K562 (cell line): ENCODE data around the gene SMCP. TPM values are rescaled to one million over a fixed set of nuclear protein-coding genes. Genes with fewer than 3 reads are reported as not detected.

Source experiments
- ADNP ChIP-seq: fragments of 200-800 bp; sonication (Bioruptor generic); IDR thresholded peaks from 2 replicates; pipeline ENCODE4 v1.6.1; 2016; ENCODE audit warnings: missing genetic modification characterization, missing compliant biosample characterization
- BACH1 ChIP-seq: fragments of 200-800 bp; sonication (Bioruptor generic); IDR thresholded peaks from 2 replicates; pipeline ENCODE4 v1.6.1; 2016; ENCODE audit warnings: missing genetic modification characterization, missing compliant biosample characterization
- BDP1 ChIP-seq: IDR thresholded peaks from 3 replicates; pipeline ENCODE4 v1.6.1; 2011; ENCODE audit not compliant: insufficient read length, insufficient read depth
- CREB1 ChIP-seq, 2 experiments: sonication (generic) in 1 of 2; formaldehyde crosslinking in 1 of 2; IDR thresholded peaks; 2 replicates each; pipeline versions ENCODE4 v1.6.1 to v1.8.0; 2012 to 2022; ENCODE audit warnings: inconsistent platforms in 1 of 2, mild to moderate bottlenecking in 1 of 2, missing genetic modification reagents in 1 of 2, moderate library complexity in 1 of 2
- LCOR ChIP-seq: sonication (generic); formaldehyde crosslinking; IDR thresholded peaks from 2 replicates; pipeline ENCODE4 v1.8.0; 2022; ENCODE audit warnings: mild to moderate bottlenecking, missing genetic modification reagents
- POLR2AphosphoS5 ChIP-seq: IDR thresholded peaks from 2 replicates; pipeline ENCODE4 v1.6.1; 2011; ENCODE audit warnings: mild to moderate bottlenecking, low read depth, low read length, moderate library complexity; ENCODE audit not compliant: control insufficient read depth, insufficient read depth
- POLR2H ChIP-seq: IDR thresholded peaks from 2 replicates; pipeline ENCODE4 v1.6.1; 2016; ENCODE audit warnings: missing genetic modification characterization, low read depth, mild to moderate bottlenecking, control low read depth, missing compliant biosample characterization, moderate library complexity
- RAD21 ChIP-seq, 2 experiments: fragments of 250-450 bp in 1 of 2; fragments of 450-650 bp in 1 of 2; sonication (Bioruptor Pico) in 1 of 2; formaldehyde crosslinking in 1 of 2; IDR thresholded peaks in 1 of 2; conservative IDR thresholded peaks in 1 of 2; 2 replicates each; pipeline versions ENCODE4 v1.4.0 to v1.8.0; 2020 to 2022; ENCODE audit warnings: mild to moderate bottlenecking in 2 of 2, moderate library complexity in 1 of 2
- SUPT5H ChIP-seq: fragments of 450-650 bp; IDR thresholded peaks from 2 replicates; pipeline ENCODE4 v1.6.1; 2016
- ZNF436 ChIP-seq: fragments of 250-450, 450-650 bp; sonication (Bioruptor Pico); formaldehyde crosslinking; IDR thresholded peaks from 2 replicates; pipeline ENCODE4 v1.7.0; 2020; ENCODE audit warnings: mild to moderate bottlenecking
- polyA plus RNA-seq, 8 experiments: library from polyadenylated mRNA; depleted of rRNA in 4 of 8; stranded (reverse) in 5 of 8; unstranded in 3 of 8; fragments of >200 nt; fragmentation: Nextera tagmentation in 2 of 8; fragmentation: Illumina TruSeq in 1 of 8; extraction: Ambion mirVana in 2 of 8; extraction: Trizol in 1 of 8; gene quantifications; 2 replicates each; pipeline versions ENCODE4 v1.2.1 to v1.2.3, GENCODE V29; 2011 to 2014; ENCODE audit warnings: inconsistent platforms in 1 of 8, missing spikeins in 1 of 8
- total RNA-seq, 7 experiments: library from RNA; depleted of rRNA in 6 of 7; stranded (reverse); fragments of >200 nt in 6 of 7; fragmentation: Illumina TruSeq in 2 of 7; extraction: Trizol in 2 of 7; gene quantifications; 2 replicates each; pipeline versions ENCODE4 v1.2.1 to v1.2.3, GENCODE V29; 2011 to 2021; ENCODE audit warnings: low replicate concordance in 1 of 7
- TF ChIP-seq, protein P1 (sequence below): fragments of 150-350 bp; IDR thresholded peaks from 2 replicates; pipeline ENCODE4 v1.6.1; 2014; ENCODE audit warnings: low read depth, mild to moderate bottlenecking, low read length, borderline replicate concordance
- TF ChIP-seq, protein P2 (sequence below): fragments of 450-650 bp; formaldehyde crosslinking; IDR thresholded peaks from 2 replicates; pipeline ENCODE4 v1.4.0; 2020; ENCODE audit warnings: mild to moderate bottlenecking, moderate library complexity
- TF ChIP-seq, protein P3 (sequence below): fragments of 450-650 bp; formaldehyde crosslinking; IDR thresholded peaks from 2 replicates; pipeline ENCODE4 v1.4.0; 2020; ENCODE audit warnings: mild to moderate bottlenecking, moderate library complexity
- TF ChIP-seq, protein P4 (sequence below): sonication (generic); formaldehyde crosslinking; IDR thresholded peaks from 2 replicates; pipeline ENCODE4 v1.8.0; 2023; ENCODE audit warnings: mild to moderate bottlenecking, missing genetic modification reagents

SMCP gene
- total and polyA plus RNA-seq, 9 of the 15 experiments (the other 6 are each of a cell fraction or from before 2014, with no cell fraction given), result not detected

DNA sequence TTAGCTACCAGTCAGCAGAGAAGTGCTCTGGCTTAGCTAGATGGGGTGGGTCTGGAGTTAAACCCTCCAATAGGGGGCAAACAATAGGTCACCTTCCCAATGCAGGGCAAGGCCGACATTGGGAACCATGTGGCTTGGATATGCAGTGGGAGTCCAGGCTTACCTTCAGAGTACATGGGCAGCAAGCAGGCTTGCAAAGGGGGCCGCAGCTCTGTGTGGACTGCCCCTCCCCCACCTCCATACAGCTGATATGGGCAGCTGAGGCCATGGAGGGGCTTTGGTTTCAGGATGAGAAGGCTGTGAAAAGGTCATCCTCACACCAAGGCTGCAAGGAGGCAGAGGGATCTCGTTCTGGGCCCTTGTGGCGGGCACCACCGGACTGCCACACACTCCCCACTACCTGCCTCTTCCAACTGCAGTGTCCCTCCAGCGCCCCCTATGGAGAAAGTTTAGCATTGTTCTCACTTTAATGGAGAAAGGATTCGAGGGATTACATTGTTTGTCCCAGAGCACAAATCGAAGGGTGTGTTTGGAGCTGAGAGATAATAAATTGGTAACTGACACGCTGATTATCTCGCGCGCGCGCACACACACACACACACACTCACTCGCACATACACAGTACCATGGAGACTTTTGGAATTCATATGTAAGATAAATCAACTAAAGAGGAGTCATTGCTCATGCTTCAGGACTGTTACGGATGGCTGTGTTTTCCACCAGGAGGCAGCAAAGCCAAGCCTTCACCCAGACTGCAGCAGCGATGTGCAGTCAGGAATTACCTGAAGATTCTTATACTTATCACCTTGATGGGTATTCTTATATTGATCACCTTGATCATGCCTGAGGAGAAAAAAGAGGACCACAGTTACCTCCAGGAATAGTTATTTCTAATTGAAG is 7.0 kb upstream of the SMCP start (continued):
- TF ChIP-seq ADNP, result no peak
- TF ChIP-seq BDP1, result no peak
- TF ChIP-seq, protein P1, sequence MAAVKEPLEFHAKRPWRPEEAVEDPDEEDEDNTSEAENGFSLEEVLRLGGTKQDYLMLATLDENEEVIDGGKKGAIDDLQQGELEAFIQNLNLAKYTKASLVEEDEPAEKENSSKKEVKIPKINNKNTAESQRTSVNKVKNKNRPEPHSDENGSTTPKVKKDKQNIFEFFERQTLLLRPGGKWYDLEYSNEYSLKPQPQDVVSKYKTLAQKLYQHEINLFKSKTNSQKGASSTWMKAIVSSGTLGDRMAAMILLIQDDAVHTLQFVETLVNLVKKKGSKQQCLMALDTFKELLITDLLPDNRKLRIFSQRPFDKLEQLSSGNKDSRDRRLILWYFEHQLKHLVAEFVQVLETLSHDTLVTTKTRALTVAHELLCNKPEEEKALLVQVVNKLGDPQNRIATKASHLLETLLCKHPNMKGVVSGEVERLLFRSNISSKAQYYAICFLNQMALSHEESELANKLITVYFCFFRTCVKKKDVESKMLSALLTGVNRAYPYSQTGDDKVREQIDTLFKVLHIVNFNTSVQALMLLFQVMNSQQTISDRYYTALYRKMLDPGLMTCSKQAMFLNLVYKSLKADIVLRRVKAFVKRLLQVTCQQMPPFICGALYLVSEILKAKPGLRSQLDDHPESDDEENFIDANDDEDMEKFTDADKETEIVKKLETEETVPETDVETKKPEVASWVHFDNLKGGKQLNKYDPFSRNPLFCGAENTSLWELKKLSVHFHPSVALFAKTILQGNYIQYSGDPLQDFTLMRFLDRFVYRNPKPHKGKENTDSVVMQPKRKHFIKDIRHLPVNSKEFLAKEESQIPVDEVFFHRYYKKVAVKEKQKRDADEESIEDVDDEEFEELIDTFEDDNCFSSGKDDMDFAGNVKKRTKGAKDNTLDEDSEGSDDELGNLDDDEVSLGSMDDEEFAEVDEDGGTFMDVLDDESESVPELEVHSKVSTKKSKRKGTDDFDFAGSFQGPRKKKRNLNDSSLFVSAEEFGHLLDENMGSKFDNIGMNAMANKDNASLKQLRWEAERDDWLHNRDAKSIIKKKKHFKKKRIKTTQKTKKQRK, result no peak
- TF ChIP-seq LCOR (CRISPR knock-in tag), result no peak
- no peak for TF ChIP-seq POLR2AphosphoS5
- TF ChIP-seq, protein P2, sequence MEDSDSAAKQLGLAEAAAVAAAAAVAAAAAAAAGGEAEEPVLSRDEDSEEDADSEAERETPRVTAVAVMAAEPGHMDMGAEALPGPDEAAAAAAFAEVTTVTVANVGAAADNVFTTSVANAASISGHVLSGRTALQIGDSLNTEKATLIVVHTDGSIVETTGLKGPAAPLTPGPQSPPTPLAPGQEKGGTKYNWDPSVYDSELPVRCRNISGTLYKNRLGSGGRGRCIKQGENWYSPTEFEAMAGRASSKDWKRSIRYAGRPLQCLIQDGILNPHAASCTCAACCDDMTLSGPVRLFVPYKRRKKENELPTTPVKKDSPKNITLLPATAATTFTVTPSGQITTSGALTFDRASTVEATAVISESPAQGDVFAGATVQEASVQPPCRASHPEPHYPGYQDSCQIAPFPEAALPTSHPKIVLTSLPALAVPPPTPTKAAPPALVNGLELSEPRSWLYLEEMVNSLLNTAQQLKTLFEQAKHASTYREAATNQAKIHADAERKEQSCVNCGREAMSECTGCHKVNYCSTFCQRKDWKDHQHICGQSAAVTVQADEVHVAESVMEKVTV (CRISPR knock-in tag), result peak; percentile 48; the same call in 1 of the 2 replicates
- TF ChIP-seq, protein P3, sequence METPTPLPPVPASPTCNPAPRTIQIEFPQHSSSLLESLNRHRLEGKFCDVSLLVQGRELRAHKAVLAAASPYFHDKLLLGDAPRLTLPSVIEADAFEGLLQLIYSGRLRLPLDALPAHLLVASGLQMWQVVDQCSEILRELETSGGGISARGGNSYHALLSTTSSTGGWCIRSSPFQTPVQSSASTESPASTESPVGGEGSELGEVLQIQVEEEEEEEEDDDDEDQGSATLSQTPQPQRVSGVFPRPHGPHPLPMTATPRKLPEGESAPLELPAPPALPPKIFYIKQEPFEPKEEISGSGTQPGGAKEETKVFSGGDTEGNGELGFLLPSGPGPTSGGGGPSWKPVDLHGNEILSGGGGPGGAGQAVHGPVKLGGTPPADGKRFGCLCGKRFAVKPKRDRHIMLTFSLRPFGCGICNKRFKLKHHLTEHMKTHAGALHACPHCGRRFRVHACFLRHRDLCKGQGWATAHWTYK (CRISPR knock-in tag), result no peak
- TF ChIP-seq POLR2H (tag), result no peak
- no peak for TF ChIP-seq SUPT5H
- TF ChIP-seq RAD21 (CRISPR knock-in tag; conservative IDR thresholded peaks at IDR 0.05 in 1 of 2, IDR thresholded peaks at IDR 0.05 in 1 of 2), result peak; percentile 53 to 54
- TF ChIP-seq, protein P4, sequence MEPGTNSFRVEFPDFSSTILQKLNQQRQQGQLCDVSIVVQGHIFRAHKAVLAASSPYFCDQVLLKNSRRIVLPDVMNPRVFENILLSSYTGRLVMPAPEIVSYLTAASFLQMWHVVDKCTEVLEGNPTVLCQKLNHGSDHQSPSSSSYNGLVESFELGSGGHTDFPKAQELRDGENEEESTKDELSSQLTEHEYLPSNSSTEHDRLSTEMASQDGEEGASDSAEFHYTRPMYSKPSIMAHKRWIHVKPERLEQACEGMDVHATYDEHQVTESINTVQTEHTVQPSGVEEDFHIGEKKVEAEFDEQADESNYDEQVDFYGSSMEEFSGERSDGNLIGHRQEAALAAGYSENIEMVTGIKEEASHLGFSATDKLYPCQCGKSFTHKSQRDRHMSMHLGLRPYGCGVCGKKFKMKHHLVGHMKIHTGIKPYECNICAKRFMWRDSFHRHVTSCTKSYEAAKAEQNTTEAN (CRISPR knock-in tag), result no peak
- TF ChIP-seq CREB1 (IDR thresholded peaks at IDR 0.05), result no peak
- no peak for TF ChIP-seq CREB1 (CRISPR knock-in tag; IDR thresholded peaks at IDR 0.05)
- TF ChIP-seq ZNF436 (CRISPR knock-in tag), result no peak
- TF ChIP-seq BACH1, result no peak
